Aorta (tissue), 5 donors: ENCODE measurements around the gene MRGPRX4. TPM values are rescaled to one million over a fixed set of nuclear protein-coding genes. Genes with fewer than 3 reads are reported as not detected.
"Not testable (repeated sequence)": the region's sequence is repeated elsewhere in the genome, so short reads cannot be mapped to it uniquely, and the experiment has no call there.

Source experiments
- ATAC-seq: fragments of 200-7000 bp; cut with Tn5 transposase; one replicate; pipeline ENCODE4 v1.9.1; 2022; ENCODE audit warnings: moderate library complexity; ENCODE audit not compliant: low FRiP score
- DNase-seq, 2 donors: peaks; one replicate each; pipeline ENCODE4 v3.0.0-alpha.2; 2020
- H3K27ac ChIP-seq, 2 donors: one replicate each; pipeline ENCODE4 v1.5.1; 2013; ENCODE audit warnings: low read length in 2 of 2, mild to moderate bottlenecking in 2 of 2, moderate library complexity in 2 of 2, control low read depth in 1 of 2, inconsistent platforms in 1 of 2, low read depth in 1 of 2
- H3K27me3 ChIP-seq, 2 donors: one replicate each; pipeline ENCODE4 v1.6.1; 2013; ENCODE audit warnings: control low read depth in 1 of 2, low read length in 1 of 2, mild to moderate bottlenecking in 1 of 2, moderate library complexity in 1 of 2; ENCODE audit not compliant: insufficient read depth in 2 of 2, control insufficient read depth in 1 of 2
- H3K36me3 ChIP-seq, 2 donors: one replicate each; pipeline ENCODE4 v1.6.1; 2013; ENCODE audit warnings: control low read depth in 1 of 2, low read length in 1 of 2, mild to moderate bottlenecking in 1 of 2; ENCODE audit not compliant: insufficient read depth in 2 of 2, control insufficient read depth in 1 of 2
- H3K4me1 ChIP-seq, 2 donors: one replicate each; pipeline ENCODE4 v1.6.1; 2013; ENCODE audit warnings: low read length in 2 of 2, control low read depth in 1 of 2, mild to moderate bottlenecking in 1 of 2, moderate library complexity in 1 of 2; ENCODE audit not compliant: insufficient read depth in 2 of 2, control insufficient read depth in 1 of 2
- H3K4me3 ChIP-seq, 2 donors: one replicate each; pipeline ENCODE4 v1.5.1; 2013; ENCODE audit warnings: low read length in 2 of 2, control low read depth in 1 of 2, mild to moderate bottlenecking in 1 of 2
- H3K9me3 ChIP-seq: one replicate; pipeline ENCODE4 v1.6.1; 2013; ENCODE audit warnings: mild to moderate bottlenecking, low read length; ENCODE audit not compliant: control insufficient read depth
- WGBS, 2 donors: extraction: QIAGEN DNeasy Blood & Tissue Kit; methylation state at CpG; one replicate each; pipeline ENCODE4 v1.1.7; 2013; 5-methylcytosine and 5-hydroxymethylcytosine counted together
- intact Hi-C, 2 donors: fragments of 100-400 bp; cut with DNase I; formaldehyde crosslinking; loops; one replicate each; pipeline versions ENCODE4 v1.14.2 to v1.15.0; 2022
- long read RNA-seq, 2 donors: library from polyadenylated mRNA; unstranded; transcript quantifications; one replicate each; pipeline ENCODE4 v2.0.0, GENCODE V29; 2020 to 2021
- polyA plus RNA-seq, 2 donors: library from polyadenylated mRNA; stranded (reverse); fragments of 200-250 nt; gene quantifications; one replicate each; pipeline ENCODE4 v1.2.3, GENCODE V29; 2013
- total RNA-seq, 2 donors: library from RNA; stranded (reverse); fragmentation: NEBNext Ultra II Directional; extraction: Animal tissue kit (Norgen Biotek cat#: 25700); gene quantifications; one replicate each; pipeline ENCODE4 v1.2.1, GENCODE V29; 2021
- donor health status: healthy with polysubstance abuse.
- donor health status: Bipolar disorder and iron deficiency.
- donor health status: DM: no; HTN: no; CAD: no.
- donor health status: DM: no; HTN: no; CAD: no.
- donor health status: DM: yes; HTN: yes; CAD: no.

Gene MRGPRX4
- total RNA-seq (not detected), polyA plus RNA-seq (not detected)
- long read RNA-seq, donor 1 = 0 reads
- long read RNA-seq, donor 2 = 0 reads

DNA sequence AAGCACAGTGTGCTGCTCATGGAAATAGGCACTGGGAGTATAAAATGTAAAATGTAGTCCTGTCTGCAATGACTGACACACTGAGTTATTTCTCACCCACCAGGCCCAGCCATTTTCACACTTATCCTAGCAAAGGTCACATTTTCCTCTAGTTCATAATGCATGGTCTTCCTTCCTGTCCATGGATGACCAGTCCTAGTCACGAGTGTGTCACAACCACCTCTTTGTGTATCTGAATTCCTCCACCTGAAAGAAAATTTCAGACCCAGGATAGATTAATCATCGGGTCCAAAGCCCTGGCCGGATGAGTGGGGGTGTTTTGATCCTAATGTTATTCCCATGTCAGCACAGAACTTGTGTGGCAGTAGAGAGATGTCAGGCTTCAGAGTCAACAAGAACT, at the start of gene MRGPRX4:
Gene MRGPRX4 (plus strand): TSS at position 172 of the 400 bp plus-strand sequence. CDS start 420 bp downstream, outside the sequence.
- ATAC-seq = no peak

DNA sequence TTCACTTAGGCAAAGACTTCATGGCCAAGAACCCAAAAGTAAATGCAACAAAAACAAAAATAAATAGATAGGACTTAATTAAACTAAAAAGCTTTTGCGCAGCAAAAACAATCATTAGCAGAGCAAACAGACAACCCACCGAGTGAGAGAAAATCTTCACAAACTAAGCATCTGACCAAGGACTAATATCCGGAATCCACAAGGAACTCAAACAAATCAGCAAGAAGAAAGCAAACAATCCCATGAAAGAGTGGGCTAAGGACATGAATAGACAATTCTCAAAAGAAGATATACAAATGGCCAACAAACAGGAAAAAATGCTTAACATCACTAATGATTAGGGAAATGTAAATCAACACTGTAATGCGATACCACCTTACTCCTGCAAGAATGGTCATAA, 41.5 kb upstream of the MRGPRX4 start:
- H3K4me3 ChIP-seq, H3K27me3 ChIP-seq, H3K27ac ChIP-seq, H3K36me3 ChIP-seq, H3K9me3 ChIP-seq, DNase-seq, ATAC-seq, H3K4me1 ChIP-seq, intact Hi-C loops: not testable (repeated sequence)
- 90 to 92% methylated on average over 4 of the region's 4 CpGs for WGBS, 2 donors

More for the DNA sequence above, at the start of gene MRGPRX4:
- 76 to 77% methylated on average over 3 of the region's 3 CpGs for WGBS, 2 donors
- DNase-seq = no peak
- H3K36me3 ChIP-seq = no peaks in the 10 kb centered on the region
- H3K4me3 ChIP-seq = no peak within 1 kb of the TSS
- no peak within 1 kb of the TSS for H3K27ac ChIP-seq
- intact Hi-C loops = no loop called here
- no peaks in the 10 kb centered on the region for H3K9me3 ChIP-seq
- peaks cover 0 to 2% of the 10 kb centered on the region in 2 donors for H3K27me3 ChIP-seq
- H3K4me1 ChIP-seq = no peaks in the 10 kb centered on the region

DNA sequence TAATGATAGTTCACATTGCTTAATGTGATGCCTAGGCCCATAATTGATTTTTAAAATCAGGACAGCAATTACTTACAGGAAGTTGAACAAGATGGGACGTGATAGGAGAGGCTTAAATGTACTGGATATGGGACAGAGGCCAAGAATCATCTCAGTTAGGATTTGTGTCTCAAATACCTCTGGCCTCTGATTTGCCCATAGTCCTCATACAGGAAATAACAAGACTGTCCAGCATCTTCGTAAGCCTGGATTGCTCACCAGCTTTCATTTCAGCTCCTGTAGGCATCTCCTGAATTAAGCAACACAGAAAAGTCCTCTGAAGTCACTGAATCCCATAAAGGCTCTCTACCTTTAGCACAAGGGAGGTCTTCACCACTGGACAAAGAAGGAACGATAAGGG, 40.3 kb upstream of the MRGPRX4 start, which contains the start of gene MRGPRX3:
Gene MRGPRX3 (plus strand): TSS at position 231 of the 400 bp plus-strand sequence. CDS start 4,632 bp downstream, outside the sequence.
- Histone ChIP-seq H3K4me1 (no peaks in the 10 kb centered on the region), H3K27ac (no peak within 1 kb of the TSS), H3K36me3 (no peaks in the 10 kb centered on the region), H3K4me3 (no peak within 1 kb of the TSS), H3K27me3 (no peaks in the 10 kb centered on the region), H3K9me3 (peaks cover 3% of the 10 kb centered on the region)
- intact Hi-C loops = no loop called here
- ATAC-seq = no peak
- 68 to 77% methylated on average over 3 of the region's 3 CpGs for WGBS, 2 donors
- no peak for DNase-seq

DNA sequence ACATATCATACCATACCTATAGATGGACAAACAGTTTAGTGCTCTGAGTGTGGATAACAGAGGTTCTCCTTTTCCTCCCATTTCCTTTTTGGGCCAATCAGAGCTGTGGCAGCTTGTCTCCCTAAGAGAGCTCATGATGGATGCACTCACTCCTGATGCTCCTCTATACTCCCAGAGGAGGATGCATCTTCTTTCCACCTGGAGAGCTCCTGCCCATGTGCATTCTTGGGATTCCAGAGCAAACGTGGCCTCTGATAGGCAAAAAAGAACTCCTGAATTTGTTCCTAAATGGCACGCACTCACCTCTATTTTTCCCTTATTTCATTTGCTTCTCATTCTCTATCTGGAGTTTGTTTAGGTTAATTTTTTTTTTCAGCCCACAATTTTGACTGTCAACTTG, 37.3 kb upstream of the MRGPRX4 start:
- ATAC-seq = no peak

DNA sequence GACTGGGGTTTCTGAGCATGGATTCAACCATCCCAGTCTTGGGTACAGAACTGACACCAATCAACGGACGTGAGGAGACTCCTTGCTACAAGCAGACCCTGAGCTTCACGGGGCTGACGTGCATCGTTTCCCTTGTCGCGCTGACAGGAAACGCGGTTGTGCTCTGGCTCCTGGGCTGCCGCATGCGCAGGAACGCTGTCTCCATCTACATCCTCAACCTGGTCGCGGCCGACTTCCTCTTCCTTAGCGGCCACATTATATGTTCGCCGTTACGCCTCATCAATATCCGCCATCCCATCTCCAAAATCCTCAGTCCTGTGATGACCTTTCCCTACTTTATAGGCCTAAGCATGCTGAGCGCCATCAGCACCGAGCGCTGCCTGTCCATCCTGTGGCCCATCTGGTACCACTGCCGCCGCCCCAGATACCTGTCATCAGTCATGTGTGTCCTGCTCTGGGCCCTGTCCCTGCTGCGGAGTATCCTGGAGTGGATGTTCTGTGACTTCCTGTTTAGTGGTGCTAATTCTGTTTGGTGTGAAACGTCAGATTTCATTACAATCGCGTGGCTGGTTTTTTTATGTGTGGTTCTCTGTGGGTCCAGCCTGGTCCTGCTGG, 35.3 kb upstream of the MRGPRX4 start:
- ATAC-seq = no peak
- intact Hi-C loops = no loop called here
- no peaks in the 10 kb centered on the region for H3K4me1 ChIP-seq
- no peaks in the 10 kb centered on the region for H3K36me3 ChIP-seq
- H3K4me3 ChIP-seq = no peak overlapping the region
- H3K27me3 ChIP-seq = no peaks in the 10 kb centered on the region
- H3K9me3 ChIP-seq = peaks cover 4% of the 10 kb centered on the region
- 94 to 95% methylated on average over 29 of the region's 29 CpGs for WGBS, 2 donors
- DNase-seq = no peak
- H3K27ac ChIP-seq = no peak overlapping the region

More for the DNA sequence above, 37.3 kb upstream of the MRGPRX4 start:
- no peak overlapping the region for H3K27ac ChIP-seq
- no peaks in the 10 kb centered on the region for H3K27me3 ChIP-seq
- DNase-seq = no peak
- intact Hi-C loops = no loop called here
- no peaks in the 10 kb centered on the region for H3K36me3 ChIP-seq
- no peaks in the 10 kb centered on the region for H3K4me1 ChIP-seq
- H3K4me3 ChIP-seq = no peak overlapping the region
- WGBS, 2 donors = 38 to 43% methylated on average over 2 of the region's 2 CpGs
- peaks cover 4% of the 10 kb centered on the region for H3K9me3 ChIP-seq

DNA sequence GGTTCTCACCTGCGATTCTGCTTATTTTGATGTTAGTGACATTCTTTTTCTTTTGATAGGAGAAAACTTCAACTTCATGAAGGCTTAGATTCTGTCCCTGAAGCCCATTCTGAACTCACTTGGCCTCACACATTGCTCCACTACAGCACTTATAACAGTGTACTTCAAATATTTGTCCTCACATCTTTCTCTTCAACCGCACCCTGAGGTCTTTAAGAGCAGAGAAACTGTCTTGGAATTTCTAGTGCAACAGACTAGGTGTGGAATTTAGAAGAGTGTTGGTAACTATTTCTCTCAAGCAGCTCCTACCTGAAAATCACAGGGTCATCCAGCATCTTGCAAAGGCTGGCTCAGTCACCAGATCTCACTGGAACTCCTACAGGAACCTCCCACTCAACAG, 32.5 kb upstream of the MRGPRX4 start:
- peaks cover 4% of the 10 kb centered on the region for H3K9me3 ChIP-seq
- DNase-seq (no peak), ATAC-seq (no peak)
- no peaks in the 10 kb centered on the region for H3K27me3 ChIP-seq
- WGBS, 2 donors = 89 to 92% methylated on average over 2 of the region's 2 CpGs
- intact Hi-C loops = no loop called here
- no peak overlapping the region for H3K4me3 ChIP-seq
- no peaks in the 10 kb centered on the region for H3K36me3 ChIP-seq
- H3K27ac ChIP-seq = no peak overlapping the region
- H3K4me1 ChIP-seq = no peaks in the 10 kb centered on the region

DNA sequence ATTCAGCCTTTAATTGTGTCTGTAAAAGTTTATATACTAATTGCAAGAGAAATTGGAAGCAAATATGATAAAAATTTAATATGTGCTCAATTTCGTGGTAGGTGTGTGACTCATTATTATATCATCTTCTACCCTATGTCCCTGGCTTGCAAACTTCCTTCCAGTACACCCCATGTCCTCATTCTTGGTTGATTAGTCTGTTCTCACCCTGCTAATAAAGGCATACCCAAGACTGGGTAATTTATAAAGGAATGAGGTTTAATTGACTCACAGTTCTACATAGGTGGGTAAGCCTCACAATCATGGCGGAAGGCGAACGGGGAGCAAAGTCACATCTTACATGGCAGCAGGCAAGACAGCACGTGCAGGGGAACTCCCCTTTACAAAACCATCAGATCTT, 28.4 kb upstream of the MRGPRX4 start:
- Histone ChIP-seq H3K4me3 (no peak overlapping the region), H3K9me3 (no peaks in the 10 kb centered on the region), H3K27me3 (no peaks in the 10 kb centered on the region), H3K4me1 (no peaks in the 10 kb centered on the region), H3K36me3 (no peaks in the 10 kb centered on the region), H3K27ac (no peak overlapping the region)
- WGBS, 2 donors = 72 to 74% methylated on average over 5 of the region's 5 CpGs
- DNase-seq (no peak), ATAC-seq (no peak)
- intact Hi-C loops = no loop called here

DNA sequence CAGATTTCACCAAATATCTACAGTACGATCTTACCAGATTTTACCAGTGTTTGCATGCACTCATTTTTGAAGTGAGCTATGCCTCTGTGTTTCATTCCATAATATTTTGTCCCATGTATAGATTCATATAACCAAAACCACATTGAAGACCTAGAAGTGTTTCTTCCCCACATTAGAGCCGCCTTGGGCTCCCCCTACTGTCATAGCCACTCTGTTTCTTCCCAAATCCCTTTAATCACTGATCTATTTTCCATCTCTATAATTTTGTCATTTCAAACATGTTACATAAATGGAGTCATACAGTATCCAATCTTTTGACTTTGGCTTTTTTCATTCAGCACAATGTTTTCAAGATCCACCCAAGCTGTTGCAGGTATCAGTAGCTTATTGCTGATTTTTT, 27.6 kb upstream of the MRGPRX4 start:
- Histone ChIP-seq H3K27me3 (no peaks in the 10 kb centered on the region), H3K9me3 (no peaks in the 10 kb centered on the region), H3K27ac (no peak overlapping the region), H3K36me3 (no peaks in the 10 kb centered on the region), H3K4me1 (no peaks in the 10 kb centered on the region), H3K4me3 (no peak overlapping the region)
- DNase-seq (no peak), ATAC-seq (no peak)
- intact Hi-C loops = no loop called here
- WGBS, 2 donors = 49 to 57% methylated on average over 2 of the region's 2 CpGs

DNA sequence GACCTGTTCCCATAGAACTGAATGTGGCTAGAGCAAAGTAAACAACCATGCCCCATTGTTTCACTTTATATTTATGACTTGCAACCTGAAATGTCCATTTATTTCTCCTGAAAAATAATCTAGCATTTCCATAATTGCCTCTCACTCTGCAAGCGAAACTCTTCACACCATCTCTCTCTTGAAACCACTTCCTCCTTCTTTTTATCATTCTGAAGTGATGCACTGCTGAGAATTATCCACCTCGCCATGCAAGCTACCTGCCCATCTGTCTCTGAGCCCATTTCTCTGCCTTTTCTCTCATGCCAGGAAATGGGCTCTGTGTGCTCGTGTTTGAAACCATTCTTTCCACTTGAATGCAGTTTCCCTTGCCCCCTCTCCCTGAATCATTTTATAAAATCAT, 26.8 kb upstream of the MRGPRX4 start:
- no peak for ATAC-seq
- no peak for DNase-seq
- H3K4me1 ChIP-seq = no peaks in the 10 kb centered on the region
- H3K36me3 ChIP-seq = no peaks in the 10 kb centered on the region
- no peaks in the 10 kb centered on the region for H3K9me3 ChIP-seq
- WGBS, 2 donors = 55 to 56% methylated on average over 3 of the region's 3 CpGs
- no peak overlapping the region for H3K27ac ChIP-seq
- intact Hi-C loops = no loop called here
- H3K27me3 ChIP-seq = no peaks in the 10 kb centered on the region
- H3K4me3 ChIP-seq = no peak overlapping the region
